ENCODE measurements around the gene PTGER1.

The PTGER1 gene

DNA sequence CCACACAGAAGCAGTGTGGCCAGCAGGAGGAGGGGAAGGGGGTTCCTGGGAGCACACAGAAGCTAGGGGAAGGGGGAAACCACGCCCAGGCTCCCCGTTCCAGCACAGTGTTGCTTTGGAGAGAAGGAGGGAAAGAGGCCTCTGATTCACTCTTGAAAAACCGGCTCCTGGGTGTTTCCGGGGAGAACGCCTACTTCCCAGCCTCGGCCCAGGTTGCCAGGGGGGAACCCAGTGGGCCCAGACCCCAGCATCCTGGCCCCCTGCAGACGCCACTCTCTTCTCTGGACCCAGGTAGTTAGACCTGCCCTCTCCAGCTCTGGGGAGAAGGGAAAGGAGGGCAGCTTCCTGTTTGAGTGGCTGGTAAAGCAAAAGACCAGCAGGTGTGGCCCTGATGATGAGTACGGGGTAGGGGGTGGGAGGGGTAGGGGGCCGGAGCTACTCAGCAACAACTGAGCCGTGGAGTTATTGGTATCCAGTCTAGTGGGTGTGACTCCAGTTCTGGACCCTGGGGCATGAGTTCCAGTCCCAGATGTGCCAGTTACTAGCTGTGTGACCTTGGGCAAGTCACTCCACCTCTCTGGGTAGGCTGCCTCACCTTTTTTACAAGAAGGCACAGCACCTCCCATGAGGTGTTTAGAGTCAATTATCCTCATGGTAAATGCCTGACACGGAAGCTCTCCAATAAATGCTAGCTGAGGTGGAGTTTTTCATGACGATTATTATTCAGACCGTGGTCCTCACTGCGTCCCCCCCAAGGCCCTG, 19.9 kb upstream of the PTGER1 start:
- peak overlapping the region; percentile 86 to 88 for H3K4me3 ChIP-seq (ENCODE audit: low read length in 2 of 2)
- H4K91ac ChIP-seq (ENCODE audit: low read depth, low read length, poor library complexity), result no peak overlapping the region
- peak overlapping the region; percentile 66 for H2BK5ac ChIP-seq (ENCODE audit: low read length)
- peak overlapping the region; percentile 91 for H2AFZ ChIP-seq (ENCODE audit: low read length)
- peaks cover 6 to 21% of the 10 kb centered on the region in 2 donors for H3K36me3 ChIP-seq (replicated peaks in 1 of 2; ENCODE audit: control insufficient read depth in 2 of 2, insufficient read depth in 2 of 2, low read length in 2 of 2)
- H3K23ac ChIP-seq (ENCODE audit: low read depth, low read length, poor library complexity), result peak overlapping the region; percentile 11
- H3K4ac ChIP-seq (ENCODE audit: low read length), result no peak overlapping the region
- WGBS, 2 donors (ENCODE audit: extremely low coverage in 2 of 2, insufficient read length in 2 of 2, insufficient replicate concordance in 1 of 2), result no CpG with 5 or more reads among the region's 14 CpGs
- H3K79me1 ChIP-seq (ENCODE audit: low read depth, low read length), result peaks cover 11% of the 10 kb centered on the region
- H2BK12ac ChIP-seq (ENCODE audit: low read length), result no peak overlapping the region
- no peak overlapping the region for H2BK120ac ChIP-seq (ENCODE audit: low read depth, low read length)
- no peak for DNase-seq (ENCODE audit: low spot score)
- peak overlapping the region; percentile 22 for H2BK15ac ChIP-seq (ENCODE audit: low read length)
- peak overlapping the region; percentile 29 for H4K8ac ChIP-seq (ENCODE audit: low read depth, low read length)
- peak overlapping the region; percentile 77 for H3K4me2 ChIP-seq (ENCODE audit: insufficient read depth, low read length, poor library complexity, severe bottlenecking)
- peak overlapping the region; percentile 90 for H3K9ac ChIP-seq (ENCODE audit: low read depth, low read length, poor library complexity)
- H3K9me3 ChIP-seq (replicated peaks in 1 of 2; ENCODE audit: control insufficient read depth in 2 of 2, insufficient read depth in 1 of 2, low read depth in 1 of 2, low read length in 2 of 2), result no peaks in the 10 kb centered on the region
- peak overlapping the region; percentile 94 for H3K18ac ChIP-seq (ENCODE audit: low read length)
- no peak overlapping the region for H3K27ac ChIP-seq (replicated peaks; ENCODE audit: low read length)
- H3K27me3 ChIP-seq (ENCODE audit: control insufficient read depth in 3 of 3, insufficient read depth in 3 of 3, low read depth in 1 of 3, low read length in 3 of 3), result no peaks in the 10 kb centered on the region
- no peak overlapping the region for H3K14ac ChIP-seq (ENCODE audit: low read length)
- H2AK5ac ChIP-seq (ENCODE audit: low read depth, low read length), result peak overlapping the region; percentile 60
- peaks cover 16 to 19% of the 10 kb centered on the region in 2 donors for H3K4me1 ChIP-seq (ENCODE audit: control insufficient read depth in 2 of 2, insufficient read depth in 1 of 2, low read depth in 1 of 2, low read length in 2 of 2)

GRCh38 chr19:14494411-14494810, 19.3 kb upstream of the PTGER1 start:
- Histone ChIP-seq H3K36me3 (replicated peaks in 1 of 2; ENCODE audit: control insufficient read depth in 2 of 2, insufficient read depth in 2 of 2, low read length in 2 of 2) (peaks cover 8 to 26% of the 10 kb centered on the region in 2 donors), H3K4me3 (ENCODE audit: low read length in 2 of 2) (peak overlapping the region in 1 of 2 donors; percentile 88), H2BK120ac (ENCODE audit: low read depth, low read length) (no peak overlapping the region), H3K9ac (ENCODE audit: low read depth, low read length, poor library complexity) (no peak overlapping the region), H3K4me1 (ENCODE audit: control insufficient read depth in 2 of 2, insufficient read depth in 1 of 2, low read depth in 1 of 2, low read length in 2 of 2) (peaks cover 16 to 19% of the 10 kb centered on the region in 2 donors), H4K91ac (ENCODE audit: low read depth, low read length, poor library complexity) (no peak overlapping the region), H3K79me1 (ENCODE audit: low read depth, low read length) (peaks cover 11% of the 10 kb centered on the region), H3K27ac (replicated peaks; ENCODE audit: low read length) (no peak overlapping the region), H2BK15ac (ENCODE audit: low read length) (no peak overlapping the region), H2BK12ac (ENCODE audit: low read length) (no peak overlapping the region), H3K4ac (ENCODE audit: low read length) (no peak overlapping the region), H2BK5ac (ENCODE audit: low read length) (peak overlapping the region; percentile 10), H3K18ac (ENCODE audit: low read length) (peak overlapping the region; percentile 56), H3K27me3 (ENCODE audit: control insufficient read depth in 3 of 3, insufficient read depth in 3 of 3, low read depth in 1 of 3, low read length in 3 of 3) (no peaks in the 10 kb centered on the region), H3K9me3 (replicated peaks in 1 of 2; ENCODE audit: control insufficient read depth in 2 of 2, insufficient read depth in 1 of 2, low read depth in 1 of 2, low read length in 2 of 2) (no peaks in the 10 kb centered on the region), H2AK5ac (ENCODE audit: low read depth, low read length) (no peak overlapping the region), H3K14ac (ENCODE audit: low read length) (no peak overlapping the region), H4K8ac (ENCODE audit: low read depth, low read length) (peak overlapping the region; percentile 29), H3K4me2 (ENCODE audit: insufficient read depth, low read length, poor library complexity, severe bottlenecking) (no peak overlapping the region), H3K23ac (ENCODE audit: low read depth, low read length, poor library complexity) (peak overlapping the region; percentile 11), H2AFZ (ENCODE audit: low read length) (no peak overlapping the region)
- no peak for DNase-seq (ENCODE audit: low spot score)
- WGBS, 2 donors (ENCODE audit: extremely low coverage in 2 of 2, insufficient read length in 2 of 2, insufficient replicate concordance in 1 of 2), result no CpG with 5 or more reads among the region's 4 CpGs

DNA sequence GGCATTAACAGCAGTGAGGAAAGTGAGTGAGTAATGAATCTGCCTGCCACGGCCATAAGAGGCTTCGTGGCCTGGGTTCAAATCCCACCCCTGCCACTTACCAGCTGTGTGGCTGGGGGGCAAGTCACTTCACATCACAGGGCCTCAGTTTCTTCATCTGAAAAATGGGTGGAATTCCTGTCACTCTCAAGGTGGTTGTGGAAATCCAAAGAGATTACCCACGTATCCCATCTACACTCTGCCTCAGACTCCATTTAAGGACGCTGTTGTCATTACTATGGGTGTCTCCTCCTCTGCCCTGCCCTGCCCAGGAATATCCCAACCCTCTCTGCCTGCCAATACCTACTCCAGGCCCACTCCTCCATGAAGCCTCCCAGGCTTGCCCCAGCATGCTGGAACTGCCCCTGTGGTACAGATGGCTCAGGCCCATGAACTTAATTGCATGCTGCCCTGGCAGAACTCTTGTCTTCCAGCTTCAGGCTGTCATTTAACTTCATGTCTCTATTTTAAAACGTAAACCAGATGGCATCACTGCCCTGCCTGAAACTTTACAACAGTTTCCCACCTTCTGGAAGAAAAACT, 17.7 kb upstream of the PTGER1 start:
- H3K27ac ChIP-seq (replicated peaks; ENCODE audit: low read length), result no peak overlapping the region
- no peak overlapping the region for H3K18ac ChIP-seq (ENCODE audit: low read length)
- H2BK12ac ChIP-seq (ENCODE audit: low read length), result no peak overlapping the region
- H3K4me2 ChIP-seq (ENCODE audit: insufficient read depth, low read length, poor library complexity, severe bottlenecking), result no peak overlapping the region
- no peak overlapping the region for H2BK5ac ChIP-seq (ENCODE audit: low read length)
- H4K91ac ChIP-seq (ENCODE audit: low read depth, low read length, poor library complexity), result no peak overlapping the region
- H2BK120ac ChIP-seq (ENCODE audit: low read depth, low read length), result no peak overlapping the region
- H3K36me3 ChIP-seq (replicated peaks in 1 of 2; ENCODE audit: control insufficient read depth in 2 of 2, insufficient read depth in 2 of 2, low read length in 2 of 2), result peaks cover 12 to 39% of the 10 kb centered on the region in 2 donors
- no peaks in the 10 kb centered on the region for H3K9me3 ChIP-seq (replicated peaks in 1 of 2; ENCODE audit: control insufficient read depth in 2 of 2, insufficient read depth in 1 of 2, low read depth in 1 of 2, low read length in 2 of 2)
- no peak overlapping the region for H3K4ac ChIP-seq (ENCODE audit: low read length)
- no peak overlapping the region for H2BK15ac ChIP-seq (ENCODE audit: low read length)
- H3K9ac ChIP-seq (ENCODE audit: low read depth, low read length, poor library complexity), result peak overlapping the region; percentile 12
- H2AK5ac ChIP-seq (ENCODE audit: low read depth, low read length), result no peak overlapping the region
- no peaks in the 10 kb centered on the region for H3K27me3 ChIP-seq (ENCODE audit: control insufficient read depth in 3 of 3, insufficient read depth in 3 of 3, low read depth in 1 of 3, low read length in 3 of 3)
- no peak overlapping the region for H3K4me3 ChIP-seq (ENCODE audit: low read length in 2 of 2)
- no peak overlapping the region for H3K14ac ChIP-seq (ENCODE audit: low read length)
- DNase-seq (ENCODE audit: low spot score), result no peak
- H2AFZ ChIP-seq (ENCODE audit: low read length), result no peak overlapping the region
- peaks cover 11% of the 10 kb centered on the region for H3K79me1 ChIP-seq (ENCODE audit: low read depth, low read length)
- WGBS, 2 donors (ENCODE audit: extremely low coverage in 2 of 2, insufficient read length in 2 of 2, insufficient replicate concordance in 1 of 2), result no CpG with 5 or more reads among the region's 5 CpGs
- H3K4me1 ChIP-seq (ENCODE audit: control insufficient read depth in 2 of 2, insufficient read depth in 1 of 2, low read depth in 1 of 2, low read length in 2 of 2), result peaks cover 16 to 19% of the 10 kb centered on the region in 2 donors
- H3K23ac ChIP-seq (ENCODE audit: low read depth, low read length, poor library complexity), result no peak overlapping the region
- no peak overlapping the region for H4K8ac ChIP-seq (ENCODE audit: low read depth, low read length)

GRCh38 chr19:14487370-14488125, 12.4 kb upstream of the PTGER1 start:
- H2BK15ac ChIP-seq (ENCODE audit: low read length), result no peak overlapping the region
- WGBS, 2 donors (ENCODE audit: extremely low coverage in 2 of 2, insufficient read length in 2 of 2, insufficient replicate concordance in 1 of 2), result no CpG with 5 or more reads among the region's 16 CpGs
- no peak overlapping the region for H2BK12ac ChIP-seq (ENCODE audit: low read length)
- H3K27ac ChIP-seq (replicated peaks; ENCODE audit: low read length), result no peak overlapping the region
- no peak overlapping the region for H4K91ac ChIP-seq (ENCODE audit: low read depth, low read length, poor library complexity)
- no peak overlapping the region for H3K9ac ChIP-seq (ENCODE audit: low read depth, low read length, poor library complexity)
- DNase-seq (ENCODE audit: low spot score), result no peak
- no peak overlapping the region for H2AK5ac ChIP-seq (ENCODE audit: low read depth, low read length)
- H2AFZ ChIP-seq (ENCODE audit: low read length), result no peak overlapping the region
- peaks cover 5% of the 10 kb centered on the region for H3K79me1 ChIP-seq (ENCODE audit: low read depth, low read length)
- no peak overlapping the region for H3K23ac ChIP-seq (ENCODE audit: low read depth, low read length, poor library complexity)
- no peak overlapping the region for H3K4ac ChIP-seq (ENCODE audit: low read length)
- no peaks in the 10 kb centered on the region for H3K4me1 ChIP-seq (ENCODE audit: control insufficient read depth in 2 of 2, insufficient read depth in 1 of 2, low read depth in 1 of 2, low read length in 2 of 2)
- H3K4me2 ChIP-seq (ENCODE audit: insufficient read depth, low read length, poor library complexity, severe bottlenecking), result no peak overlapping the region
- no peak overlapping the region for H3K18ac ChIP-seq (ENCODE audit: low read length)
- H2BK5ac ChIP-seq (ENCODE audit: low read length), result no peak overlapping the region
- peaks cover 14 to 49% of the 10 kb centered on the region in 2 donors for H3K36me3 ChIP-seq (replicated peaks in 1 of 2; ENCODE audit: control insufficient read depth in 2 of 2, insufficient read depth in 2 of 2, low read length in 2 of 2)
- H2BK120ac ChIP-seq (ENCODE audit: low read depth, low read length), result no peak overlapping the region
- H3K14ac ChIP-seq (ENCODE audit: low read length), result no peak overlapping the region
- H3K9me3 ChIP-seq (replicated peaks in 1 of 2; ENCODE audit: control insufficient read depth in 2 of 2, insufficient read depth in 1 of 2, low read depth in 1 of 2, low read length in 2 of 2), result no peaks in the 10 kb centered on the region
- no peaks in the 10 kb centered on the region for H3K27me3 ChIP-seq (ENCODE audit: control insufficient read depth in 3 of 3, insufficient read depth in 3 of 3, low read depth in 1 of 3, low read length in 3 of 3)
- no peak overlapping the region for H4K8ac ChIP-seq (ENCODE audit: low read depth, low read length)
- H3K4me3 ChIP-seq (ENCODE audit: low read length in 2 of 2), result no peak overlapping the region
